Fibroblast of lung (primary cell): ENCODE measurements around the gene FAM209A.

ENCODE experiments used
- EZH2 ChIP-seq: IDR thresholded peaks from 2 replicates; pipeline ENCODE4 v1.5.1; 2012; ENCODE audit warnings: low read length, control low read depth, mild to moderate bottlenecking; ENCODE audit errors: missing control alignments
- TF ChIP-seq, protein P1 (sequence below), 2 donors: IDR thresholded peaks in 1 of 2; conservative IDR thresholded peaks in 1 of 2; 1 replicate in 1 of 2; 2 replicates in 1 of 2; pipeline ENCODE4 v1.5.1; 2011 to 2012; ENCODE audit warnings: low read length in 2 of 2, control low read depth in 1 of 2, inconsistent platforms in 1 of 2, low read depth in 1 of 2, mild to moderate bottlenecking in 1 of 2

DNA sequence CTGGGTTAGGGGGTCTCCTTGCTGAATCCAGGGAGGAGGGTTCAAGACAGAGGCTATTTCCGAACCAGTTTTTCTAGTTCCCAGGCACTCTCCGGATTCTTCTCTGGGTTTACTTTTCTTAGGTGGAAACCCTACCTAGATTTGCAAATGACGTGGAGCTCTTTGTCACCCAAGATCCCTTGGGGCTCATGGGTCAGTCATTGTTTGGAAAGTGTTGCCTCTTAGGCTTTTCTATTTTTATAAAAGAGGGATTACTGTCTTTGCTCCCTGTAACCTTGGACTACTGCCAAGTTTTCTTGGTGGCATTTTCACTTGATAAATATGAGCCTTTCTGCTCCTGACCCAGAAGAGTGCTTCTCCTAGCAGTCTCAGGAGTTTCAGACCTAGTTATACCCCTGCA lies 42.1 kb downstream of the FAM209A start:
- TF ChIP-seq, protein P1, sequence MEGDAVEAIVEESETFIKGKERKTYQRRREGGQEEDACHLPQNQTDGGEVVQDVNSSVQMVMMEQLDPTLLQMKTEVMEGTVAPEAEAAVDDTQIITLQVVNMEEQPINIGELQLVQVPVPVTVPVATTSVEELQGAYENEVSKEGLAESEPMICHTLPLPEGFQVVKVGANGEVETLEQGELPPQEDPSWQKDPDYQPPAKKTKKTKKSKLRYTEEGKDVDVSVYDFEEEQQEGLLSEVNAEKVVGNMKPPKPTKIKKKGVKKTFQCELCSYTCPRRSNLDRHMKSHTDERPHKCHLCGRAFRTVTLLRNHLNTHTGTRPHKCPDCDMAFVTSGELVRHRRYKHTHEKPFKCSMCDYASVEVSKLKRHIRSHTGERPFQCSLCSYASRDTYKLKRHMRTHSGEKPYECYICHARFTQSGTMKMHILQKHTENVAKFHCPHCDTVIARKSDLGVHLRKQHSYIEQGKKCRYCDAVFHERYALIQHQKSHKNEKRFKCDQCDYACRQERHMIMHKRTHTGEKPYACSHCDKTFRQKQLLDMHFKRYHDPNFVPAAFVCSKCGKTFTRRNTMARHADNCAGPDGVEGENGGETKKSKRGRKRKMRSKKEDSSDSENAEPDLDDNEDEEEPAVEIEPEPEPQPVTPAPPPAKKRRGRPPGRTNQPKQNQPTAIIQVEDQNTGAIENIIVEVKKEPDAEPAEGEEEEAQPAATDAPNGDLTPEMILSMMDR (conservative IDR thresholded peaks at IDR 0.05 in 1 of 2, IDR thresholded peaks at IDR 0.05 in 1 of 2; ENCODE audit: low read depth in 1 of 2, low read length in 2 of 2) = no peak
- no peak for TF ChIP-seq EZH2
